Astrocyte of the spinal cord (primary cell): Measurements from ENCODE around the gene UBE2J2.

Source experiments
- DNase-seq: peaks from one replicate; pipeline ENCODE4 v3.0.0; 2011; ENCODE audit warnings: low read depth, low spot score
- H3K4me3 ChIP-seq: 2 replicates; pipeline ENCODE4 v1.5.1; 2011; ENCODE audit warnings: low read depth, mild to moderate bottlenecking, low read length, moderate library complexity
- in situ Hi-C: cut with HindIII; loops from 2 replicates; pipeline ENCODE4 v1.10.0; 2017; ENCODE audit warnings: low sequenced_read_pairs
- TF ChIP-seq, protein P1 (sequence below): IDR thresholded peaks from 2 replicates; pipeline ENCODE4 v1.5.1; 2012; ENCODE audit warnings: low read depth, mild to moderate bottlenecking, low read length, inconsistent platforms

The UBE2J2 gene

GRCh38 chr1:1217621-1218523, 55.8 kb downstream of the UBE2J2 start:
- TF ChIP-seq, protein P1, sequence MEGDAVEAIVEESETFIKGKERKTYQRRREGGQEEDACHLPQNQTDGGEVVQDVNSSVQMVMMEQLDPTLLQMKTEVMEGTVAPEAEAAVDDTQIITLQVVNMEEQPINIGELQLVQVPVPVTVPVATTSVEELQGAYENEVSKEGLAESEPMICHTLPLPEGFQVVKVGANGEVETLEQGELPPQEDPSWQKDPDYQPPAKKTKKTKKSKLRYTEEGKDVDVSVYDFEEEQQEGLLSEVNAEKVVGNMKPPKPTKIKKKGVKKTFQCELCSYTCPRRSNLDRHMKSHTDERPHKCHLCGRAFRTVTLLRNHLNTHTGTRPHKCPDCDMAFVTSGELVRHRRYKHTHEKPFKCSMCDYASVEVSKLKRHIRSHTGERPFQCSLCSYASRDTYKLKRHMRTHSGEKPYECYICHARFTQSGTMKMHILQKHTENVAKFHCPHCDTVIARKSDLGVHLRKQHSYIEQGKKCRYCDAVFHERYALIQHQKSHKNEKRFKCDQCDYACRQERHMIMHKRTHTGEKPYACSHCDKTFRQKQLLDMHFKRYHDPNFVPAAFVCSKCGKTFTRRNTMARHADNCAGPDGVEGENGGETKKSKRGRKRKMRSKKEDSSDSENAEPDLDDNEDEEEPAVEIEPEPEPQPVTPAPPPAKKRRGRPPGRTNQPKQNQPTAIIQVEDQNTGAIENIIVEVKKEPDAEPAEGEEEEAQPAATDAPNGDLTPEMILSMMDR = no peak
- no peak for DNase-seq
- in situ Hi-C loops = no loop called here
- H3K4me3 ChIP-seq = no peak overlapping the region

- H3K4me3 ChIP-seq = no peak overlapping the region
- in situ Hi-C loops = no loop called here
- no peak for DNase-seq
- TF ChIP-seq, protein P1 = no peak
Observed at GRCh38 chr1:1216770-1217620, 56.7 kb downstream of the UBE2J2 start.

DNA sequence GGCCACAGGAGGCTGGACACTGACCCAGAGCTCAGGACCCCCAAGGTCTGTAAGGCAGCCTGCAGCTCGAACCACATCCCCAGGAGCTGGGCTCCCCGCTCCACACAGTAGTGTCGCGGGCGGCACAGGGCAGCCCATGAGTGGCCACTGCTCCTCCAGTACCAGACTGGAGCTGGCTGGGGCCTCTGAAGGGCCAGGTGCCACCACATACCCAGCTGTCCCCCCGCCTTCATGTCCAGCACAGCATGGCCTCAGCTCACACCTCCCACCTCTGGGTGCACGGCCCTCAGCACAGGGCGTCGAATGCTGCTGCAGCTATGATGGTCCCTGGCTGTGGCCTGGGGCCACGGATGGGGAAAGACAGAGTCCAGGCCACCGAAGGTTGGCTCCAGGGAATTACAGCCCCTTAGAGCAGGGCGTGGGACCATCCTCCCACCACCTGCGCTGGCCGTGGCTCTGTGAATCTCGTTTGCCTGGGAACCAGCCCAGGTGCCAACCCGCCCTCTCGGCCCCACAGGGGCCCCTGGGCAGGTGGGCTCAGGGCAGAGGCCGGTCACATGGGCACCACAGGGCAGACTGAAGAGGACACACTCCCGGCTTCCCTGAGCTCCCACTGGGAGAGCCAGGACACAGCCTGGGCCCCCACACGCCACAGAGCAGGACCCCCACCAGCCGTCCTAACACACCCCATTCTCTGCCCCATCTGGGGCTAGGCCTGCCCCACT, 57.6 kb downstream of the UBE2J2 start:
- TF ChIP-seq, protein P1 = no peak
- no peak overlapping the region for H3K4me3 ChIP-seq
- DNase-seq = no peak
- in situ Hi-C loops = no loop called here

- in situ Hi-C loops = no loop called here
- no peak overlapping the region for H3K4me3 ChIP-seq
- TF ChIP-seq, protein P1 = no peak
- DNase-seq = no peak
Observed at GRCh38 chr1:1215080-1215676, 58.5 kb downstream of the UBE2J2 start.

DNA sequence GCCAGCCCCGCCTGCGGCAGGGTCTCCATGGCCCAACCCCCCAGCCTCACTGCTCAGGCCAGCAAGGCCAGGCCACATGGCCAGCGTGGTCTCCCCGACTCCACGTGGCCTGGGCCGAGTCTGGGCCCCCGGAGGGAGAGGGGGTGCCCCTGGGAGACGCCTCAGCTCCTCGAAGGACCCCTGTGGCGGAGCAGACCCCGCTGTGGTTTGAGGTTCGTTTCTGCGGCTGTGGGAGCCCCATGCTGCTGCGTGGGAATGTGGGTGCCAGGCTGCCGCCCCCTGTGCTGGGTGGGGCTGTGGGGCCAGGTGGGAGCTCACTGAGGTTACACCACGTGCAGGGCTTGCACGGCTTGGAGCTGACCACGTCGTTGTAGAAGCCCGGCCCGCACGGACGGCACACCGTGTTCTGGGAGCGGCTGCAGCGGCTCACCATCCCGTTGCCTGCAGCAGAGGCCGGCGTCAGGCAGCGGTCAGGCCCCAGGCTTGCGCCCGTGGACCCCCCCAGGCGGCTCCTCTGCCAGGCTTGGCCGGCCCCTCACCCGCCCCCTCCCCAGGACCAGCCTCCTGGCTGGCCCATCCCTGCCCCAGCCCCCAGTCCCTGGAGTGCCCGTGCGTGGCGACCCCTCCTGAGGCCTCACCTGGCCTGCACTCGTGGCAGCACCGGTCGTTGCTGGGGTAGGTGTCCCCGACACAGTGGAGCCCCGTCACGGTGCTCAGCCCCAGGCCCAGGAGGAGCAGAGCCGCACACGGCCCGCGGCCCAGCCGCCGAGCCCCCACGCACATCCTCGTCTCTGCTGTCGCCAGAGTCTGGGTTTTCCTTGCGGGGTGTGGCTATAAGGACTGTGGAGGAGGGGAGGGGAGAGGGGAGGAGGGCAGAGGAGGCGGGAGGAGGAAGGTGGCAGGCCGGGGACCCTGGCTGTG, 60.0 kb downstream of the UBE2J2 start, which contains the start of gene TNFRSF4:
TSS of gene TNFRSF4 (minus strand) at position 809 of the 921 bp plus-strand sequence. CDS start at position 783, 26 bp downstream.
- no peak for DNase-seq
- in situ Hi-C loops = no loop called here
- no peak within 1 kb of the TSS for H3K4me3 ChIP-seq
- TF ChIP-seq, protein P1 = no peak
